ENCODE measurements around the gene CXCL14.

Gene CXCL14

GRCh38 chr5:135521964-135522363, 56.8 kb downstream of the CXCL14 start:
- no peak overlapping the region for H3K4me3 ChIP-seq (ENCODE audit: low read depth, low read length)
- no peak for DNase-seq (ENCODE audit: low read depth)
- no peak for TF ChIP-seq CTCF (IDR thresholded peaks at IDR 0.05; ENCODE audit: insufficient read depth, low read depth, low read length, missing control alignments)

Data from GM12865 (cell line).